D721Med (cell line): ENCODE measurements around the gene EPB41L4A.
"Not testable (repeated sequence)": the region's sequence is repeated elsewhere in the genome, so short reads cannot be mapped to it uniquely, and the experiment has no call there.

Experiments used
- DNase-seq: peaks from one replicate; pipeline ENCODE4 v3.0.0; 2011; ENCODE audit warnings: low spot score; ENCODE audit not compliant: insufficient read length
- FAIRE-seq: peaks from 2 replicates; lab custom pipeline; 2011; peaks lifted over from hg19 to GRCh38; lab: Jason Lieb, UNC
- TF ChIP-seq, protein P1 (sequence below): IDR thresholded peaks from 2 replicates; pipeline ENCODE4 v1.5.1; 2012; ENCODE audit warnings: mild to moderate bottlenecking, control low read depth; ENCODE audit not compliant: insufficient read depth; ENCODE audit errors: missing control alignments

EPB41L4A gene

DNA sequence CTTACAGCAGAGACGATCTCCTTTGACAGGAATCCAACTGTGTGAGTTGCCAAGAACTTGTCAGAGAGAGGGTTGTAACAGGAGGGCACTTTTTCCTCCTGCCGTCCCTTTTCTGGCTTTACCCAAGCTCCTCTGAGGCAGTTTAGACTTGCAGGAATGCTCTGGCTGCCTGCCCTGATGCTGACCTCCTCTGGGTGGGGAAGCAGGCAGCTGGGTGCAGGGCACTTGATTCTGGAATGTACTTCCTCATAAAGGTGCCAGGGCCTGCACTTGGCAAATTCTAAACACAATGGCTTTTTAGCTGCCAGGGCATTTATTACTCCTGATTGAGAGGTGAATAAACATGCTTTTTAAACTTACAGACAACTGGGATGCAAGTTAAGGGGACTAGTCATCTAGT is 190.4 kb downstream of the EPB41L4A start:
- no peak for FAIRE-seq
- DNase-seq, result no peak
- TF ChIP-seq, protein P1, sequence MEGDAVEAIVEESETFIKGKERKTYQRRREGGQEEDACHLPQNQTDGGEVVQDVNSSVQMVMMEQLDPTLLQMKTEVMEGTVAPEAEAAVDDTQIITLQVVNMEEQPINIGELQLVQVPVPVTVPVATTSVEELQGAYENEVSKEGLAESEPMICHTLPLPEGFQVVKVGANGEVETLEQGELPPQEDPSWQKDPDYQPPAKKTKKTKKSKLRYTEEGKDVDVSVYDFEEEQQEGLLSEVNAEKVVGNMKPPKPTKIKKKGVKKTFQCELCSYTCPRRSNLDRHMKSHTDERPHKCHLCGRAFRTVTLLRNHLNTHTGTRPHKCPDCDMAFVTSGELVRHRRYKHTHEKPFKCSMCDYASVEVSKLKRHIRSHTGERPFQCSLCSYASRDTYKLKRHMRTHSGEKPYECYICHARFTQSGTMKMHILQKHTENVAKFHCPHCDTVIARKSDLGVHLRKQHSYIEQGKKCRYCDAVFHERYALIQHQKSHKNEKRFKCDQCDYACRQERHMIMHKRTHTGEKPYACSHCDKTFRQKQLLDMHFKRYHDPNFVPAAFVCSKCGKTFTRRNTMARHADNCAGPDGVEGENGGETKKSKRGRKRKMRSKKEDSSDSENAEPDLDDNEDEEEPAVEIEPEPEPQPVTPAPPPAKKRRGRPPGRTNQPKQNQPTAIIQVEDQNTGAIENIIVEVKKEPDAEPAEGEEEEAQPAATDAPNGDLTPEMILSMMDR, result no peak

DNA sequence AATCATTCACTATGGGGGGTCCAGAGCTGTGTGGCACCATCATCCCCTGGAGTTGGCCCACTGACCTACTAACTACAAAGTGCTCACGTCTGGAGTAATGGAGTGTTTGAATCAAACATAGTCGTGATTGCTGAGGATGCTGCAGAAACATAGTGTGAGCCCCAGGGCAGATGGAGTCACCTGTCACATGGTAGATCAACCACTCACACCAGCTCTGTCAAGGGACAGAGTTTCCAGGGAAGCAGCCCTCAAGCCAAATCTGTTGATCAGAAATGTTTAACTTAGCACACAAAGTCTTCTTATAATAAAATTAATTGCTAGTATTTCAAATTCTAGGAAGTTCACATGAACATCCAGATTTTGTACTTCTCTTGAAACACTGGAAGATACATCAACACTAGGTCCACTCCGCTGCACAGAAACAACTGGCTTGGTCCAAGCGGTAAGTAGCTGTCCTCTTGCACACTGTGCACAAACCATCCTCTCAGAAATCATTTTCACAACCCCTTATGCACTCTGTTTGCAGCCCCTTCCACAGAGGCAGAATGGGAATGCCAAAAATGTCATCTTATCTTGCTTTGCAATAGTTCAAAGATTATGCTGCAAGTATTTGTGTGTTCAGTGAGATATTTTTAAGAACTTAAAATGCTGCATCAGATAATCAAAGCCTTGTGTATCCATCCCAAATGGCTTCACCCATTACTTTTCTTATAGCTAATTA is 191.0 kb downstream of the EPB41L4A start:
- TF ChIP-seq, protein P1, result no peak
- FAIRE-seq (no peak), DNase-seq (no peak)

- FAIRE-seq (no peak), DNase-seq (no peak)
- TF ChIP-seq, protein P1, result no peak
Measured at GRCh38 chr5:112226215-112226614, 192.9 kb downstream of the EPB41L4A start.

GRCh38 chr5:112222997-112223396 is 196.1 kb downstream of the EPB41L4A start:
- not testable (repeated sequence) for FAIRE-seq, DNase-seq

GRCh38 chr5:112221128-112221527 is 197.9 kb downstream of the EPB41L4A start:
- DNase-seq (no peak), FAIRE-seq (no peak)
- TF ChIP-seq, protein P1, result no peak

DNA sequence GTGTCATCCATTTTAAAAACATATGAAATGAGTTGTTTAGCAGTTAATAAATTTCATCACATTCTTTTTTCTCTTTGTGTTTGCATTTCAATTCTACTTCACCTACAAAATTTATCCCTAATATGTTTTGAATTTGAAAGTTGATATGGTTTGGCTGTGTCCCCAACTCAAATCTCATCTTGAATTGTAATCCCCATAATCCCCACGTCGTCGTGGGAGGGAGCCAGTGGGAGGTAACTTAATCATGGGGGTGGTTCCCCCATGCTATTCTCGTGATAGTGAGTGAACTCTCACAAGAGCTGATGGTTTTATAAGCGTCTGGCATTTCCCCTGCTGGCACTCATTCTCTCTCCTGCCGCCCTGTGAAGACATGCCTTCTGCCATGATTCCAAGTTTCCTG is 200.1 kb downstream of the EPB41L4A start:
- TF ChIP-seq, protein P1, result no peak
- FAIRE-seq (no peak), DNase-seq (no peak)

GRCh38 chr5:112217843-112218579 is 201.1 kb downstream of the EPB41L4A start:
- FAIRE-seq (no peak), DNase-seq (no peak)
- TF ChIP-seq, protein P1, result no peak
